Natural killer cell (primary cell): ENCODE data around the gene POU2F2. TPM values are rescaled to one million over a fixed set of nuclear protein-coding genes. Genes with fewer than 3 reads are reported as not detected.

ENCODE experiments used
- ATAC-seq, 3 donors: fragments of 150-1000 bp in 2 of 3; fragments of 200-7000 bp in 1 of 3; cut with Tn5 transposase; 1 replicate in 1 of 3; 2 replicates in 2 of 3; pipeline ENCODE4 v1.10.0; 2021; ENCODE audit warnings: mild to moderate bottlenecking in 2 of 3, moderate library complexity in 2 of 3
- DNase-seq, 2 donors: peaks; one replicate each; pipeline versions ENCODE4 v3.0.0 to v3.0.0-alpha.2; 2013 to 2021; ENCODE audit warnings: mixed read lengths in 1 of 2
- H3K27ac ChIP-seq: one replicate; pipeline ENCODE4 v1.5.1; 2013; ENCODE audit warnings: mild to moderate bottlenecking, low read length
- H3K27me3 ChIP-seq: one replicate; pipeline ENCODE4 v1.6.1; 2013; ENCODE audit warnings: low read length; ENCODE audit not compliant: control insufficient read depth, insufficient read depth
- H3K36me3 ChIP-seq: one replicate; pipeline ENCODE4 v1.6.1; 2013; ENCODE audit warnings: low read length; ENCODE audit not compliant: control insufficient read depth, insufficient read depth
- H3K4me1 ChIP-seq: one replicate; pipeline ENCODE4 v1.6.1; 2013; ENCODE audit warnings: low read length; ENCODE audit not compliant: control insufficient read depth, insufficient read depth
- H3K4me3 ChIP-seq: one replicate; pipeline ENCODE4 v1.5.1; 2013; ENCODE audit warnings: low read length
- H3K9me3 ChIP-seq: one replicate; pipeline ENCODE4 v1.6.1; 2013; ENCODE audit warnings: low read length; ENCODE audit not compliant: control insufficient read depth, insufficient read depth
- H3K27ac Mint-ChIP-seq, 2 donors: one replicate each; pipeline ENCODE4 v1.8.0; 2022; ENCODE audit warnings: mild to moderate bottlenecking in 2 of 2, mixed read lengths in 2 of 2, moderate library complexity in 1 of 2
- H3K27me3 Mint-ChIP-seq, 2 donors: one replicate each; pipeline ENCODE4 v1.8.0; 2022; ENCODE audit warnings: low read depth in 2 of 2, mixed read lengths in 2 of 2
- H3K36me3 Mint-ChIP-seq: one replicate; pipeline ENCODE4 v1.8.0; 2022; ENCODE audit warnings: mixed read lengths
- H3K4me1 Mint-ChIP-seq, 2 donors: one replicate each; pipeline ENCODE4 v1.8.0; 2022; ENCODE audit warnings: mixed read lengths in 2 of 2
- H3K4me3 Mint-ChIP-seq: one replicate; pipeline ENCODE4 v1.8.0; 2022; ENCODE audit warnings: mild to moderate bottlenecking, moderate library complexity, mixed read lengths
- H3K9me3 Mint-ChIP-seq, 2 donors: one replicate each; pipeline ENCODE4 v1.8.0; 2022; ENCODE audit warnings: mixed read lengths in 2 of 2
- WGBS: methylation state at CpG from one replicate; pipeline ENCODE4 v1.1.7; 2013; ENCODE audit warnings: missing lambda C conversion rate; ENCODE audit not compliant: insufficient coverage; 5-methylcytosine and 5-hydroxymethylcytosine counted together
- intact Hi-C: fragments of 100-400 bp; cut with micrococcal nuclease; formaldehyde crosslinking; loops from one replicate; pipeline ENCODE4 v1.14.2; 2022
- total RNA-seq, 4 donors: library from RNA; stranded (reverse); fragments of 120-200 nt in 1 of 4; gene quantifications; one replicate each; pipeline versions ENCODE4 v1.2.3 to v1.2.4, GENCODE V29; 2013 to 2022
- TF ChIP-seq, protein P1 (sequence below): fragments of 200-600 bp; IDR thresholded peaks from one replicate; pipeline ENCODE4 v1.8.0; 2022; ENCODE audit warnings: antibody characterized with exemption

The POU2F2 gene
- total RNA-seq, 3 donors from 2014 or later (not counting 1 experiment from before 2014, with no cell fraction given): 27.3 to 40.8 (median 29.3) TPM

DNA sequence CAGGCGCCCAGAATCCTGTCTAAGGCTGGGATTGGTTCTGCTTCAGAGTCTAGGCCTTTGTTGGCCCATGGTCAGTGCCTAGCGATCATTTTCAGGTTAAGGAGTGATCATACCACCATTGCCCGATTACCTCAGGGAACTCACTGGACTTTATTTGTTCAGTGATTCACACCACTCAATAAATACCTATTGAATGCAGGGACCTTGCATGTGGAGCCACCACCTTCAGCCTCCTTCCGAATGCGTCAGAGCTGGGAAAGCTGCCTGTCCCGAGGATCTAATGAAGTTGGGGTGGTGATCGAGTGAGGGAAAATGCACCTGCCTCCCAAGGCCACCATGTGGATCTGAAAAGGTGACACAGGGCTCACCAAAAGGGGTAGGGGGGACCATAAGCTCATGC is 40.0 kb upstream of the POU2F2 start:
- Histone ChIP-seq H3K4me1 (peaks cover 13% of the 10 kb centered on the region), H3K4me3 (no peak overlapping the region), H3K36me3 (no peaks in the 10 kb centered on the region), H3K27me3 (peaks cover 14% of the 10 kb centered on the region), H3K27ac (no peak overlapping the region), H3K9me3 (no peaks in the 10 kb centered on the region)
- DNase-seq (no peak), ATAC-seq (no peak)
- Mint-ChIP-seq H3K27ac (no peak overlapping the region), H3K9me3 (no peaks in the 10 kb centered on the region), H3K36me3 (no peaks in the 10 kb centered on the region), H3K4me3 (no peak overlapping the region), H3K4me1 (peaks cover 7 to 20% of the 10 kb centered on the region in 2 donors), H3K27me3 (peaks cover 7 to 12% of the 10 kb centered on the region in 2 donors)
- TF ChIP-seq, protein P1, sequence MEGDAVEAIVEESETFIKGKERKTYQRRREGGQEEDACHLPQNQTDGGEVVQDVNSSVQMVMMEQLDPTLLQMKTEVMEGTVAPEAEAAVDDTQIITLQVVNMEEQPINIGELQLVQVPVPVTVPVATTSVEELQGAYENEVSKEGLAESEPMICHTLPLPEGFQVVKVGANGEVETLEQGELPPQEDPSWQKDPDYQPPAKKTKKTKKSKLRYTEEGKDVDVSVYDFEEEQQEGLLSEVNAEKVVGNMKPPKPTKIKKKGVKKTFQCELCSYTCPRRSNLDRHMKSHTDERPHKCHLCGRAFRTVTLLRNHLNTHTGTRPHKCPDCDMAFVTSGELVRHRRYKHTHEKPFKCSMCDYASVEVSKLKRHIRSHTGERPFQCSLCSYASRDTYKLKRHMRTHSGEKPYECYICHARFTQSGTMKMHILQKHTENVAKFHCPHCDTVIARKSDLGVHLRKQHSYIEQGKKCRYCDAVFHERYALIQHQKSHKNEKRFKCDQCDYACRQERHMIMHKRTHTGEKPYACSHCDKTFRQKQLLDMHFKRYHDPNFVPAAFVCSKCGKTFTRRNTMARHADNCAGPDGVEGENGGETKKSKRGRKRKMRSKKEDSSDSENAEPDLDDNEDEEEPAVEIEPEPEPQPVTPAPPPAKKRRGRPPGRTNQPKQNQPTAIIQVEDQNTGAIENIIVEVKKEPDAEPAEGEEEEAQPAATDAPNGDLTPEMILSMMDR: no peak
- WGBS: 98% methylated on average over 7 of the region's 7 CpGs
- intact Hi-C loops: no loop called here

GRCh38 chr19:42170715-42171114 is 38.5 kb upstream of the POU2F2 start:
- Histone ChIP-seq H3K4me1 (peaks cover 3% of the 10 kb centered on the region), H3K27ac (no peak overlapping the region), H3K4me3 (no peak overlapping the region), H3K36me3 (no peaks in the 10 kb centered on the region), H3K27me3 (peaks cover 8% of the 10 kb centered on the region), H3K9me3 (no peaks in the 10 kb centered on the region)
- DNase-seq (no peak), ATAC-seq (no peak)
- no peaks in the 10 kb centered on the region for H3K9me3 Mint-ChIP-seq
- no peak overlapping the region for H3K27ac Mint-ChIP-seq
- 92% methylated on average over 16 of the region's 16 CpGs for WGBS
- H3K27me3 Mint-ChIP-seq: peaks cover 0 to 6% of the 10 kb centered on the region in 2 donors
- intact Hi-C loops: no loop called here
- no peak overlapping the region for H3K4me3 Mint-ChIP-seq
- peaks cover 0 to 17% of the 10 kb centered on the region in 2 donors for H3K4me1 Mint-ChIP-seq
- TF ChIP-seq, protein P1: no peak
- H3K36me3 Mint-ChIP-seq: no peaks in the 10 kb centered on the region

DNA sequence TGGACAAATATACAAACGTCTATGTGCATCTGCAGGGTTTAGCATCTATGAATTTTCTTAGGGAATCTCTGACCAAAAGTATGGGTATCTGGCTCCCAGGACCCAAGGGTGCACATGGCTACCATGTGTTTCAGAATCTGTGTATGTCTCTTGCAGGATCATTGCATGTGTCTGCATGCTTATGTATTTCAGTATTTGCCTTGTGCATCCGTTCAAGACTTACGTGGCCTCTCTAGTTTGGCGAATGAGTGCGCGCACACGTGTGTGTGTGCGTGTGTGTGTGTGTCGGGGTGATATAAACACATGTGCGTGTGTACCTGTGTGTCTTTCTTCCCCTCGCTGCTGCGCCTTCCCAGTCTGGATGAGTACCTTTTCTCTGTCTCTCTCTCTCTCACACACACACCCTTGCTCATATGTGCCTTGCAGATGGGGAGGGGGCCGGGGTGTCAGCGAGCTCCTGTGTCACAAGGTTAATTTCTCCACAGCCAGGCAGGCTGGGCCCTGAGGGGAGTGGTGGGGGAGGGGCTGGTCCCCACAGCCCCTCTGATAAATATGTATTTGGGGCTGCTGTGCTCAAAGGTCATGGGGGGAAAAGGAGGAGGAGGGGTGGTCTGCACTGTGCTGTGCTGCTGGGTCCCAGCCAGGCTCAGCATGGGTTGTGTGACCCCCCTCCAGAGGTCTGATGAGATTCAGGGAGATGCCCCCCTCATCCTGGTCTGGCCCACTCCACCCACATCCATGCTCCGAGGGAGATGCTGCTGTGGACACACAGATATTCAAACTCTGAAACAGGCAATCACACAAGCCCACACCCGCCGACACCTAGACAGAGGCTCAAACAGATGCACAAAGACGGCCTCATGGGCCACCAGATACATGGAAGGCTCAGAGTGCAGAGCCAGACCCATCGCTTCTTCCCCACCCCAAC is 37.5 kb upstream of the POU2F2 start:
- Mint-ChIP-seq H3K27me3 (peaks cover 0 to 3% of the 10 kb centered on the region in 2 donors), H3K4me1 (peaks cover 6 to 15% of the 10 kb centered on the region in 2 donors), H3K9me3 (no peaks in the 10 kb centered on the region), H3K36me3 (no peaks in the 10 kb centered on the region), H3K27ac (no peak overlapping the region), H3K4me3 (no peak overlapping the region)
- 93% methylated on average over 19 of the region's 19 CpGs for WGBS
- TF ChIP-seq, protein P1: no peak
- no peaks in the 10 kb centered on the region for H3K27me3 ChIP-seq
- H3K36me3 ChIP-seq: no peaks in the 10 kb centered on the region
- DNase-seq: no peak
- H3K27ac ChIP-seq: no peak overlapping the region
- intact Hi-C loops: no loop called here
- H3K4me3 ChIP-seq: no peak overlapping the region
- no peaks in the 10 kb centered on the region for H3K9me3 ChIP-seq
- no peak for ATAC-seq
- H3K4me1 ChIP-seq: no peaks in the 10 kb centered on the region
